22Rv1 (cell line): ENCODE data around the gene VANGL1.

ENCODE experiments used
- ZFX ChIP-seq: fragments of 450-650 bp; IDR thresholded peaks from 2 replicates; pipeline ENCODE4 v1.6.1; 2017; ENCODE audit warnings: antibody characterized with exemption, borderline replicate concordance
- TF ChIP-seq, protein P1 (sequence below): fragments of 450-650 bp; IDR thresholded peaks from 2 replicates; pipeline ENCODE4 v1.5.1; 2017; ENCODE audit warnings: mild to moderate bottlenecking

DNA sequence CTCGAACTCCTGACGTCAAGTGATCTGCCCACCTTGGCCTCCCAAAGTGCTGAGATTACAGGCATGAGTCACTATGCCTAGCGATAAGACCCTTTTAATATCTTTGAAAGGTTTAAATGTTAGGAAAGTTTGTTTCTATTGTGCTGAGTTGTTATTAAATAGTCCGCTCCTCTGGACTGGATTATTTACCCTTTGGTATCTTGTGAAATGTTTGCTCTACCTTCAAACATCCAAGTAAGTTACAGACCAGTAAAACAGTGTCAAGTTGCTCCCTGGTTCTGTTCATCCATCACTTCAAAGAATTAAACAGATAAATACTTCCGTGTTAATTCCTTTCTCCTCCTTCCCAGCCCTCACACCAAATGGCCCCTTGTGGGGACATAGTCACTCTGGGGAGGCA, 82.0 kb downstream of the VANGL1 start:
- TF ChIP-seq, protein P1, sequence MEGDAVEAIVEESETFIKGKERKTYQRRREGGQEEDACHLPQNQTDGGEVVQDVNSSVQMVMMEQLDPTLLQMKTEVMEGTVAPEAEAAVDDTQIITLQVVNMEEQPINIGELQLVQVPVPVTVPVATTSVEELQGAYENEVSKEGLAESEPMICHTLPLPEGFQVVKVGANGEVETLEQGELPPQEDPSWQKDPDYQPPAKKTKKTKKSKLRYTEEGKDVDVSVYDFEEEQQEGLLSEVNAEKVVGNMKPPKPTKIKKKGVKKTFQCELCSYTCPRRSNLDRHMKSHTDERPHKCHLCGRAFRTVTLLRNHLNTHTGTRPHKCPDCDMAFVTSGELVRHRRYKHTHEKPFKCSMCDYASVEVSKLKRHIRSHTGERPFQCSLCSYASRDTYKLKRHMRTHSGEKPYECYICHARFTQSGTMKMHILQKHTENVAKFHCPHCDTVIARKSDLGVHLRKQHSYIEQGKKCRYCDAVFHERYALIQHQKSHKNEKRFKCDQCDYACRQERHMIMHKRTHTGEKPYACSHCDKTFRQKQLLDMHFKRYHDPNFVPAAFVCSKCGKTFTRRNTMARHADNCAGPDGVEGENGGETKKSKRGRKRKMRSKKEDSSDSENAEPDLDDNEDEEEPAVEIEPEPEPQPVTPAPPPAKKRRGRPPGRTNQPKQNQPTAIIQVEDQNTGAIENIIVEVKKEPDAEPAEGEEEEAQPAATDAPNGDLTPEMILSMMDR, result no peak
- no peak for TF ChIP-seq ZFX
